GM19452 (cell line): Measurements from ENCODE around the gene PHYKPL.
"Not testable (repeated sequence)": the region's sequence is repeated elsewhere in the genome, so short reads cannot be mapped to it uniquely, and the experiment has no call there.

Experiments used
- ATAC-seq: cut with Tn5 transposase; IDR thresholded peaks from one replicate; pipeline ENCODE4 v1.9.1; 2021; ENCODE audit not compliant: unreplicated experiment

The PHYKPL gene

GRCh38 chr5:178265746-178266145 lies 33.1 kb upstream of the PHYKPL start:
- no peak for ATAC-seq

- no peak for ATAC-seq
These were observed 31.4 kb upstream of the PHYKPL start for GRCh38 chr5:178264044-178264443.

GRCh38 chr5:178261666-178262600 lies 29.3 kb upstream of the PHYKPL start:
- ATAC-seq: no peak

GRCh38 chr5:178259623-178260536 lies 27.3 kb upstream of the PHYKPL start:
- ATAC-seq: no peak

- ATAC-seq: no peak
These were observed 25.0 kb upstream of the PHYKPL start for GRCh38 chr5:178257650-178258049.

- ATAC-seq: no peak
These were observed 24.1 kb upstream of the PHYKPL start for GRCh38 chr5:178256746-178257145.

GRCh38 chr5:178253632-178254031 lies 21.0 kb upstream of the PHYKPL start:
- not testable (repeated sequence) for ATAC-seq

GRCh38 chr5:178252258-178252657 lies 19.7 kb upstream of the PHYKPL start:
- no peak for ATAC-seq

- ATAC-seq: no peak
These were observed 17.7 kb upstream of the PHYKPL start for GRCh38 chr5:178250263-178250662.

- no peak for ATAC-seq
These were observed 16.8 kb upstream of the PHYKPL start for GRCh38 chr5:178249191-178249989.

GRCh38 chr5:178248750-178249149 lies 16.1 kb upstream of the PHYKPL start:
- ATAC-seq: no peak

GRCh38 chr5:178247481-178248456 lies 15.2 kb upstream of the PHYKPL start:
- ATAC-seq: no peak

GRCh38 chr5:178246624-178247279 lies 14.2 kb upstream of the PHYKPL start:
- no peak for ATAC-seq

GRCh38 chr5:178245389-178245788 lies 12.8 kb upstream of the PHYKPL start:
- no peak for ATAC-seq

- ATAC-seq: no peak
These were observed 12.0 kb upstream of the PHYKPL start for GRCh38 chr5:178244576-178244975.

GRCh38 chr5:178242416-178242815 lies 9.8 kb upstream of the PHYKPL start:
- ATAC-seq: no peak

GRCh38 chr5:178241688-178242231 lies 9.2 kb upstream of the PHYKPL start:
- ATAC-seq: no peak

GRCh38 chr5:178241231-178241663 lies 8.6 kb upstream of the PHYKPL start:
- no peak for ATAC-seq

- no peak for ATAC-seq
These were observed 8.2 kb upstream of the PHYKPL start for GRCh38 chr5:178240766-178241165.
